GM13977 (cell line): ENCODE measurements around the gene ASXL1.

Source experiments
- DNase-seq: peaks from one replicate; pipeline ENCODE4 v3.0.0; 2012; ENCODE audit warnings: low spot score
- in situ Hi-C: fragments of 300-500 bp; cut with MboI; formaldehyde crosslinking; loops from one replicate; pipeline ENCODE4 v1.12.0; 2022; ENCODE audit warnings: low sequenced_read_pairs, low pct_unique_long_range_greater_than_20kb, mixed read lengths, inconsistent platforms; ENCODE audit not compliant: unreplicated experiment
- TF ChIP-seq, protein P1 (sequence below): IDR thresholded peaks from 2 replicates; pipeline ENCODE4 v1.5.1; 2012; ENCODE audit warnings: mild to moderate bottlenecking, control low read depth; ENCODE audit not compliant: insufficient read depth; ENCODE audit errors: extremely low read depth, missing control alignments

The ASXL1 gene

DNA sequence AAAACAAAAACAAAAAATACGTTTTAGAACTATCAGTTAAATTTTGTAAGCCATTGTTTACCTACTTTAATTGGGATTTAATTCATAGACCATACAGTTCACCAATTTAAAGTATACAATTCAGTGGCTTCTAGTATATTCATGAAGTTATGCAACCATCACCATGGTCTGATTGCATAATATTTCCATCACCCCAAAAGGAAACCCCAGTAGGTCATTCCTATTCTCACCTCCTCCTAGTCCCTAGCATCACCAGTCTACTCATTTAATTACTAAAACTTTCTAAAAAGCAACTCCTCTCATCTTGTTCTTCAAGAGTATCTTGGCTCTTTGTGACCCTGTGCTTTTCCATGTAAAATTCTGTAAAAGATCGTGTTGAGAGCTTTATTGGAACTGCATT, 60.2 kb downstream of the ASXL1 start:
- TF ChIP-seq, protein P1, sequence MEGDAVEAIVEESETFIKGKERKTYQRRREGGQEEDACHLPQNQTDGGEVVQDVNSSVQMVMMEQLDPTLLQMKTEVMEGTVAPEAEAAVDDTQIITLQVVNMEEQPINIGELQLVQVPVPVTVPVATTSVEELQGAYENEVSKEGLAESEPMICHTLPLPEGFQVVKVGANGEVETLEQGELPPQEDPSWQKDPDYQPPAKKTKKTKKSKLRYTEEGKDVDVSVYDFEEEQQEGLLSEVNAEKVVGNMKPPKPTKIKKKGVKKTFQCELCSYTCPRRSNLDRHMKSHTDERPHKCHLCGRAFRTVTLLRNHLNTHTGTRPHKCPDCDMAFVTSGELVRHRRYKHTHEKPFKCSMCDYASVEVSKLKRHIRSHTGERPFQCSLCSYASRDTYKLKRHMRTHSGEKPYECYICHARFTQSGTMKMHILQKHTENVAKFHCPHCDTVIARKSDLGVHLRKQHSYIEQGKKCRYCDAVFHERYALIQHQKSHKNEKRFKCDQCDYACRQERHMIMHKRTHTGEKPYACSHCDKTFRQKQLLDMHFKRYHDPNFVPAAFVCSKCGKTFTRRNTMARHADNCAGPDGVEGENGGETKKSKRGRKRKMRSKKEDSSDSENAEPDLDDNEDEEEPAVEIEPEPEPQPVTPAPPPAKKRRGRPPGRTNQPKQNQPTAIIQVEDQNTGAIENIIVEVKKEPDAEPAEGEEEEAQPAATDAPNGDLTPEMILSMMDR, result no peak
- DNase-seq, result no peak
- in situ Hi-C loops, result no loop called here

- TF ChIP-seq, protein P1, result no peak
- no peak for DNase-seq
- in situ Hi-C loops, result no loop called here
Observed at GRCh38 chr20:32421290-32421689, 63.2 kb downstream of the ASXL1 start.

- DNase-seq, result no peak
- TF ChIP-seq, protein P1, result no peak
- in situ Hi-C loops, result no loop called here
Observed at GRCh38 chr20:32427996-32428395, 69.9 kb downstream of the ASXL1 start.

- in situ Hi-C loops, result no loop called here
- TF ChIP-seq, protein P1, result no peak
- peak; percentile 7 for DNase-seq
Observed at GRCh38 chr20:32429343-32429742, 71.2 kb downstream of the ASXL1 start.

DNA sequence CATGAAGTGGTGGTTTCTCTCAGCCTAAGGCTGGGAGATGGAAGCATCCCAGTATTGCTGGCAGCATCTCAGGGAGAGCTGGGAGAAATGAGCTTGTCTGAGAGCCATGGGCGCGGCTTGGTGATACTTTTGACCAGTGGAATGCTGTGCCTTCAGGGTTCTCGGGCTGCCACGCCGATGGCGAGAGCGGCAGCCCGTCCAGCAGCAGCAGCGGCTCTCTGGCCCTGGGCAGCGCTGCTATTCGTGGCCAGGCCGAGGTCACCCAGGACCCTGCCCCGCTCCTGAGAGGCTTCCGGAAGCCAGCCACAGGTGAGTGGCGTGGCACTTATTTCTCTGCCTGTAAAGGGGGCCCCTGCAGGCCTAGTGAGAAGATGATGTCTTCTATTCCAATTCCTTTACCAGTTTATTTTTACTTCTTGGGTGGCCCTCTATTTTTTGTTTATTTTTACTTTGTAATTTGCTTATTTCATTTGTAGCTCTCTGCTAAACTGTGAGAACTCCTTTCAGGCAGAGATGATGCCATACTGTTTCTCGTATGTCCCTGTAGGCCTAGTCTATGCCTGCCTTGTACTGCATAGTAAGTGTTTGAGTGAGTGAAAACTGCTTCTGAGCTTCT, 71.7 kb downstream of the ASXL1 start:
- peak; percentile 17 for DNase-seq
- in situ Hi-C loops, result no loop called here
- TF ChIP-seq, protein P1, result no peak

GRCh38 chr20:32431457-32431856, 73.3 kb downstream of the ASXL1 start:
- in situ Hi-C loops, result no loop called here
- TF ChIP-seq, protein P1, result no peak
- peak; percentile 8 for DNase-seq
